GM12878 (cell line): ENCODE data around the gene MICAL3. TPM values are rescaled to one million over a fixed set of nuclear protein-coding genes. Genes with fewer than 3 reads are reported as not detected.

Experiments
- ATAC-seq: fragments of 200-7000 bp; cut with Tn5 transposase; 3 replicates; pipeline ENCODE4 v1.9.1; 2020; ENCODE audit warnings: mild to moderate bottlenecking, moderate library complexity
- BruUV-seq: library from RNA; stranded (reverse); fragments of 400-500 nt; replicated peaks from 2 replicates; lab custom pipeline; 2021; lab: Mats Ljungman, UMichigan
- CTCF ChIA-PET: fragments of 300-600 bp; sonication (Branson Sonifier 250); formaldehyde crosslinking; extraction: SDS; loops from one replicate; lab custom pipeline; 2021; ENCODE audit warnings: inconsistent platforms; lab: Yijun Ruan, JAX
- POLR2A ChIA-PET: fragments of 350-600 bp; formaldehyde crosslinking; extraction: SDS; loops from one replicate; lab custom pipeline; 2021; ENCODE audit warnings: inconsistent platforms; lab: Charles Lee
- RAD21 ChIA-PET: fragments of 300-600 bp; sonication (Branson Sonifier 250); formaldehyde crosslinking; loops from one replicate; lab custom pipeline; 2023; ENCODE audit warnings: antibody characterized with exemption; ENCODE audit not compliant: unreplicated experiment; lab: Charles Lee
- SMC1A ChIA-PET: fragments of 300-600 bp; sonication (Branson Sonifier 250); formaldehyde crosslinking; loops from one replicate; lab custom pipeline; 2023; ENCODE audit not compliant: unreplicated experiment, uncharacterized antibody; lab: Charles Lee
- DNase-seq: peaks from one replicate; pipeline ENCODE4 v3.0.0-alpha.2; 2011; ENCODE audit warnings: low read depth, low spot score
- FAIRE-seq: peaks from 3 replicates; lab custom pipeline; 2011; peaks lifted over from hg19 to GRCh38; lab: Jason Lieb, UNC
- H2AFZ ChIP-seq: 2 replicates; pipeline ENCODE4 v1.6.0; 2011; ENCODE audit warnings: low read depth, low read length, control low read depth; ENCODE audit not compliant: control insufficient read depth
- H3K27ac ChIP-seq: 2 replicates; pipeline ENCODE4 v1.5.1; 2011; ENCODE audit warnings: control low read depth; ENCODE audit not compliant: control insufficient read depth, insufficient read depth
- H3K27me3 ChIP-seq, 2 experiments: replicated peaks in 1 of 2; 2 replicates each; pipeline versions ENCODE4 v1.6.0 to v1.6.1; 2011; ENCODE audit warnings: low read length in 1 of 2; ENCODE audit not compliant: control insufficient read depth in 2 of 2, insufficient read depth in 2 of 2
- H3K36me3 ChIP-seq, 2 experiments: 2 replicates each; pipeline ENCODE4 v1.5.1; 2011; ENCODE audit warnings: low read length in 1 of 2; ENCODE audit not compliant: control insufficient read depth in 2 of 2, insufficient read depth in 2 of 2
- H3K4me1 ChIP-seq: 2 replicates; pipeline ENCODE4 v1.6.1; 2011; ENCODE audit warnings: mild to moderate bottlenecking, low read length, moderate library complexity, mixed read lengths; ENCODE audit not compliant: control insufficient read depth, insufficient read depth
- H3K4me2 ChIP-seq: 2 replicates; pipeline ENCODE4 v1.6.0; 2011; ENCODE audit warnings: control low read depth; ENCODE audit not compliant: control insufficient read depth, insufficient read depth
- H3K4me3 ChIP-seq: fragments of 200-600 bp; sonication (generic); 2 replicates; pipeline ENCODE4 v1.5.1; 2016
- H3K79me2 ChIP-seq: 2 replicates; pipeline ENCODE4 v1.6.0; 2011; ENCODE audit warnings: low read length; ENCODE audit not compliant: control insufficient read depth, insufficient read depth
- H3K9ac ChIP-seq: 2 replicates; pipeline ENCODE4 v1.8.0; 2011; ENCODE audit warnings: low read length, control low read depth, mixed read lengths; ENCODE audit not compliant: control insufficient read depth, insufficient read depth
- H3K9me3 ChIP-seq: replicated peaks from 3 replicates; pipeline ENCODE4 v1.5.1; 2011; ENCODE audit warnings: mild to moderate bottlenecking, low read length; ENCODE audit not compliant: control insufficient read depth, insufficient read depth
- H4K20me1 ChIP-seq: 2 replicates; pipeline ENCODE4 v1.6.0; 2011; ENCODE audit not compliant: control insufficient read depth, insufficient read depth
- CBX3 ChIP-seq: fragments of 200-600 bp; sonication (generic); IDR thresholded peaks from 2 replicates; pipeline ENCODE4 v1.6.1; 2016; ENCODE audit warnings: low read depth, borderline replicate concordance
- DPF2 ChIP-seq: fragments of 450-650 bp; IDR thresholded peaks from 2 replicates; pipeline ENCODE4 v1.6.1; 2017; ENCODE audit warnings: mild to moderate bottlenecking
- KLF5 ChIP-seq: fragments of 450-650 bp; IDR thresholded peaks from 2 replicates; pipeline ENCODE4 v1.6.1; 2014; ENCODE audit warnings: mild to moderate bottlenecking; ENCODE audit not compliant: partially characterized antibody
- MEF2A ChIP-seq: IDR thresholded peaks from 2 replicates; pipeline ENCODE4 v1.6.1; 2011; ENCODE audit warnings: low read depth, mild to moderate bottlenecking, low read length, moderate library complexity; ENCODE audit not compliant: insufficient read depth
- NFIC ChIP-seq: IDR thresholded peaks from 2 replicates; pipeline ENCODE4 v1.6.1; 2012; ENCODE audit warnings: low read depth, mild to moderate bottlenecking, inconsistent platforms, low read length, moderate library complexity
- PAX8 ChIP-seq: fragments of 450-650 bp; IDR thresholded peaks from 2 replicates; pipeline ENCODE4 v1.6.1; 2017; ENCODE audit warnings: mild to moderate bottlenecking, moderate library complexity
- ZNF622 ChIP-seq: fragments of 450-650 bp; IDR thresholded peaks from 2 replicates; pipeline ENCODE4 v1.6.1; 2017; ENCODE audit warnings: mild to moderate bottlenecking, inconsistent platforms
- WGBS: methylation state at CpG from one replicate; pipeline ENCODE4 v1.1.6; 2016; ENCODE audit warnings: low lambda C conversion rate; ENCODE audit not compliant: insufficient replicate concordance, insufficient coverage; ENCODE audit errors: missing lambda C conversion rate; 5-methylcytosine and 5-hydroxymethylcytosine counted together
- in situ Hi-C: fragments of 300-500 bp; cut with MboI; formaldehyde crosslinking; loops from 9 replicates; pipeline ENCODE4 v1.14.3; 2018; ENCODE audit warnings: mixed read lengths
- intact Hi-C: fragments of 100-400 bp; cut with micrococcal nuclease; formaldehyde crosslinking; loops from one replicate; pipeline ENCODE4 v1.14.2; 2022; ENCODE audit not compliant: unreplicated experiment
- polyA plus RNA-seq, 11 experiments: library from polyadenylated mRNA; depleted of rRNA in 4 of 11; unstranded in 6 of 11; stranded (reverse) in 5 of 11; fragments of >200 nt; fragmentation: Nextera tagmentation in 4 of 11; fragmentation: Illumina TruSeq in 1 of 11; extraction: Ambion mirVana in 4 of 11; extraction: Trizol in 1 of 11; gene quantifications; 1 replicate in 1 of 11; 2 replicates in 10 of 11; pipeline versions ENCODE4 v1.2.1 to v1.2.3, GENCODE V29; 2011 to 2016; ENCODE audit warnings: inconsistent platforms in 2 of 11, missing spikeins in 2 of 11, low read depth in 1 of 11
- total RNA-seq, 4 experiments: library from RNA; depleted of rRNA in 3 of 4; stranded (reverse); fragments of >200 nt in 3 of 4; fragmentation: Illumina TruSeq in 1 of 4; extraction: Trizol in 1 of 4; gene quantifications; 2 replicates each; pipeline versions ENCODE4 v1.2.1 to v1.2.3, GENCODE V29; 2013 to 2021
- TF ChIP-seq, protein P1 (sequence below): fragments of 450-650 bp; IDR thresholded peaks from 2 replicates; pipeline ENCODE4 v1.6.1; 2018; ENCODE audit warnings: mild to moderate bottlenecking, low read depth, moderate library complexity; ENCODE audit not compliant: partially characterized antibody
- TF ChIP-seq, protein P2 (sequence below): IDR thresholded peaks from 2 replicates; pipeline ENCODE4 v1.6.1; 2011; ENCODE audit warnings: borderline replicate concordance, low read depth, mild to moderate bottlenecking, moderate library complexity, mixed read lengths, low read length; ENCODE audit not compliant: insufficient read depth; ENCODE audit errors: extremely low read length
- TF ChIP-seq, protein P3 (sequence below): IDR thresholded peaks from 2 replicates; pipeline ENCODE4 v1.6.1; 2012; ENCODE audit warnings: low read length, inconsistent platforms

The MICAL3 gene
- total and polyA plus RNA-seq, 10 of the 15 experiments (the other 5 are each of a cell fraction or from before 2014, with no cell fraction given), result 2.6 to 92.2 (median 24.0) TPM

DNA sequence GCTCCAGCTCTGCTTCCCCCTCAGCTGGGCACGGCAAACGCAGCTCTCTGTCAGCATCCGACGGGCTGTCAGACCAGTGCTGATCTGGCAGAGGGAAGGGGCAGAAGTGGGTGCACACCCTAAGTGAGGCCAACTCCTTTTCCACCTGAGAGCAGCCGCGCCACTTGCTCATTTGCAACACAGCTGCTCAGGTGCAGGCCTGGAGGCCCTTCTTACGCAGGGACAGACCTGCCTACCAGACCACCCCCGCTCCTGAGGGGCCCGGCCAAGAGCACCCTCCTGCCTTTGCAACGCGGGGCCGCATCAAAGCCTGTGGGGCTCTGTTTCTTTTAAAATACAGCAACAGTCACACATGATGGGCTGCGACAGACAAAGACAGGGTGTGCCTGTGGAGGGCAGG lies 202.3 kb downstream of the MICAL3 start:
- Histone ChIP-seq H3K36me3 (peaks cover 2 to 21% of the 10 kb centered on the region in 2 experiments; a peak in 3 of 4 replicates), H3K27ac (no peak overlapping the region), H3K79me2 (no peaks in the 10 kb centered on the region)
- CTCF ChIA-PET, result interaction anchor here (1.9 kb wide), 1 partner anchor 8 kb away, joined by 6 read pairs; no protein-coding TSS in a partner anchor
- FAIRE-seq (no peak), ATAC-seq (no peak), DNase-seq (no peak)
- SMC1A ChIA-PET, result no interaction called here
- BruUV-seq, result no TSS peak
- 82% methylated on average over 12 of the region's 13 CpGs for WGBS
- in situ Hi-C loops, result no loop called here
- RAD21 ChIA-PET, result interaction anchor here (0.8 kb wide), 1 partner anchor 57 kb away, joined by 3 read pairs; no protein-coding TSS in a partner anchor
- TF ChIP-seq PAX8, result no peak
- TF ChIP-seq, protein P1, sequence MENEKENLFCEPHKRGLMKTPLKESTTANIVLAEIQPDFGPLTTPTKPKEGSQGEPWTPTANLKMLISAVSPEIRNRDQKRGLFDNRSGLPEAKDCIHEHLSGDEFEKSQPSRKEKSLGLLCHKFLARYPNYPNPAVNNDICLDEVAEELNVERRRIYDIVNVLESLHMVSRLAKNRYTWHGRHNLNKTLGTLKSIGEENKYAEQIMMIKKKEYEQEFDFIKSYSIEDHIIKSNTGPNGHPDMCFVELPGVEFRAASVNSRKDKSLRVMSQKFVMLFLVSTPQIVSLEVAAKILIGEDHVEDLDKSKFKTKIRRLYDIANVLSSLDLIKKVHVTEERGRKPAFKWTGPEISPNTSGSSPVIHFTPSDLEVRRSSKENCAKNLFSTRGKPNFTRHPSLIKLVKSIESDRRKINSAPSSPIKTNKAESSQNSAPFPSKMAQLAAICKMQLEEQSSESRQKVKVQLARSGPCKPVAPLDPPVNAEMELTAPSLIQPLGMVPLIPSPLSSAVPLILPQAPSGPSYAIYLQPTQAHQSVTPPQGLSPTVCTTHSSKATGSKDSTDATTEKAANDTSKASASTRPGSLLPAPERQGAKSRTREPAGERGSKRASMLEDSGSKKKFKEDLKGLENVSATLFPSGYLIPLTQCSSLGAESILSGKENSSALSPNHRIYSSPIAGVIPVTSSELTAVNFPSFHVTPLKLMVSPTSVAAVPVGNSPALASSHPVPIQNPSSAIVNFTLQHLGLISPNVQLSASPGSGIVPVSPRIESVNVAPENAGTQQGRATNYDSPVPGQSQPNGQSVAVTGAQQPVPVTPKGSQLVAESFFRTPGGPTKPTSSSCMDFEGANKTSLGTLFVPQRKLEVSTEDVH, result no peak
- no peak for TF ChIP-seq ZNF622
- TF ChIP-seq, protein P2, sequence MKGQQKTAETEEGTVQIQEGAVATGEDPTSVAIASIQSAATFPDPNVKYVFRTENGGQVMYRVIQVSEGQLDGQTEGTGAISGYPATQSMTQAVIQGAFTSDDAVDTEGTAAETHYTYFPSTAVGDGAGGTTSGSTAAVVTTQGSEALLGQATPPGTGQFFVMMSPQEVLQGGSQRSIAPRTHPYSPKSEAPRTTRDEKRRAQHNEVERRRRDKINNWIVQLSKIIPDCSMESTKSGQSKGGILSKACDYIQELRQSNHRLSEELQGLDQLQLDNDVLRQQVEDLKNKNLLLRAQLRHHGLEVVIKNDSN, result no peak
- no peak for TF ChIP-seq DPF2
- TF ChIP-seq MEF2A, result no peak
- no peak for TF ChIP-seq NFIC
- TF ChIP-seq CBX3, result no peak
- TF ChIP-seq KLF5, result no peak
- TF ChIP-seq, protein P3, sequence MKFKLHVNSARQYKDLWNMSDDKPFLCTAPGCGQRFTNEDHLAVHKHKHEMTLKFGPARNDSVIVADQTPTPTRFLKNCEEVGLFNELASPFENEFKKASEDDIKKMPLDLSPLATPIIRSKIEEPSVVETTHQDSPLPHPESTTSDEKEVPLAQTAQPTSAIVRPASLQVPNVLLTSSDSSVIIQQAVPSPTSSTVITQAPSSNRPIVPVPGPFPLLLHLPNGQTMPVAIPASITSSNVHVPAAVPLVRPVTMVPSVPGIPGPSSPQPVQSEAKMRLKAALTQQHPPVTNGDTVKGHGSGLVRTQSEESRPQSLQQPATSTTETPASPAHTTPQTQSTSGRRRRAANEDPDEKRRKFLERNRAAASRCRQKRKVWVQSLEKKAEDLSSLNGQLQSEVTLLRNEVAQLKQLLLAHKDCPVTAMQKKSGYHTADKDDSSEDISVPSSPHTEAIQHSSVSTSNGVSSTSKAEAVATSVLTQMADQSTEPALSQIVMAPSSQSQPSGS, result no peak
- TF ChIP-seq, all 136 proteins: peak for 0
- Histone ChIP-seq H3K4me3 (no peak overlapping the region), H3K27me3 (no peaks in the 10 kb centered on the region), H3K4me2 (no peak overlapping the region), H2AFZ (no peak overlapping the region), H3K4me1 (no peaks in the 10 kb centered on the region), H3K9ac (no peak overlapping the region), H4K20me1 (no peaks in the 10 kb centered on the region), H3K9me3 (no peaks in the 10 kb centered on the region)
- POLR2A ChIA-PET, result no interaction called here
- intact Hi-C loops, result no loop called here
